ENCODE results near the gene VPS35. TPM values are rescaled to one million over a fixed set of nuclear protein-coding genes. Genes with fewer than 3 reads are reported as not detected.
"Not testable (repeated sequence)": the region's sequence is repeated elsewhere in the genome, so short reads cannot be mapped to it uniquely, and the experiment has no call there.

VPS35 gene
- total RNA-seq, 2 experiments from 2014 or later: 58.8 to 87.2 TPM

- H3K4me3 Mint-ChIP-seq; H3K9me3 Mint-ChIP-seq (ENCODE audit: low read depth); H3K27me3 Mint-ChIP-seq; ATAC-seq; H3K27ac Mint-ChIP-seq; DNase-seq; H3K4me1 Mint-ChIP-seq: not testable (repeated sequence)
- CTCF ChIA-PET: interaction anchor here (0.6 to 1.2 kb wide), 2 partner anchors 225 to 232 kb away, joined by 3 read pairs; no protein-coding TSS in a partner anchor
- H3K36me3 Mint-ChIP-seq: peaks cover 42% of the 10 kb centered on the region
Measured at GRCh38 chr16:46677943-46678342, 11.0 kb downstream of the VPS35 start.

DNA sequence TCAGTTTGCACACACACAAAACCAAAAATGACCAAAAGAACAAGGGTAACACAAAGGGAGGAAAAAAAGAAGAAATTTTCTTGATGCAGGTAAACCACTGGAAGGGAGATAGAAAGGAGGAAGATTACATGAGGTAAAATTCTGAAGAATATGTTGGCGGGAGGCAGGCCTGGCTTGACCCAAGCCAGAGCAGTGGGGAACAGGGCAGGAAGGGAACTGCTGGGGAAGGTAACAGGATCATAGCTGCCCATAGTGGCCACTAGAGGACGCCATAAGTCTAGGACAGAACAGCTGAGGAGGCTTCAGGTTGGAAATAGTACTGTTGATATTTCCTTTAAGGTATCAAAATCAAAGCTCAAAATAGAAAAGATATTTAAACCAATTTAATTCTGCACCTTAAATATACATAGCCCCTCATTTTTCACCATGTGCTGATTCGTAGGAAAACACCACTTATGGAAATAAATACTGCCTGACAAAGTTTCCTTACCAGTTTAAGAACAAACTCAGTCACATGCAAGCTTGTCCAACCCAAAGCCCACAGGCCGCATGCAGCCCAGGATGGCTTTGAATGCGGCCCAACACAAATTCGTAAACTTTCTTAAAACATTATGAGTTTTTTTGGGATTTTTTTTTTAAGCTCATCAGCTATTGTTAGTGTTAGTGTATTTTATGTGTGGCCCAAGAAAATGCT is 15.5 kb downstream of the VPS35 start:
- no peak overlapping the region for H3K4me3 Mint-ChIP-seq
- no peaks in the 10 kb centered on the region for H3K9me3 Mint-ChIP-seq (ENCODE audit: low read depth)
- H3K36me3 Mint-ChIP-seq: peaks cover 44% of the 10 kb centered on the region
- no peaks in the 10 kb centered on the region for H3K27me3 Mint-ChIP-seq
- H3K4me1 Mint-ChIP-seq: no peaks in the 10 kb centered on the region
- no peak overlapping the region for H3K27ac Mint-ChIP-seq
- DNase-seq (peak; percentile 66), ATAC-seq (peak; percentile 97)
- CTCF ChIA-PET: interaction anchor here (0.6 to 3.1 kb wide), 31 partner anchors 10 to 1491 kb away, joined by 3 to 27 read pairs (median 4); partner anchors contain the start of genes GPT2, ORC6 and SHCBP1

DNA sequence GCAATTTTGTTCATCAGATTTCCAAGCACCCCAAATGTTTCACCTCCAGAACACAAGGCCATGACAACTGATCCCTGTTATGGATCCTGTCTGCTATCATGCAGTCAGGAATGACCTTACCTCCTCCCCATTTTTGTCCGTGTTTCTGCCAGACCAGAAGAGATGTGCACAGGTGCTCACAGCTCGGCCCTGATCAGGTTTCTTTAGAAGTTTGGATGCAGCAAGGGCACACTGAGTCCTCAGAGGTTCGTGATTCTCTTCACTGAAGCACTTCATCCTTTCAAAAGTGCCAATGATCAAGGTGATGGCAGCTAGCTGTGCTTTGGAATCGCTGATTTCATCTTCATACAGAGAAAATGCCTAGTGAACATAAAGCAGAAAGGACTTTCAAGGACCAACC is 26.9 kb downstream of the VPS35 start:
- H3K9me3 Mint-ChIP-seq (ENCODE audit: low read depth): no peaks in the 10 kb centered on the region
- no peak for DNase-seq
- peaks cover 17% of the 10 kb centered on the region for H3K4me1 Mint-ChIP-seq
- H3K27ac Mint-ChIP-seq: no peak overlapping the region
- peaks cover 50% of the 10 kb centered on the region for H3K36me3 Mint-ChIP-seq
- no peak for ATAC-seq
- no peak overlapping the region for H3K4me3 Mint-ChIP-seq
- H3K27me3 Mint-ChIP-seq: no peaks in the 10 kb centered on the region
- CTCF ChIA-PET: interaction anchor here (1.8 kb wide), 1 partner anchor 12 kb away, joined by 9 read pairs; no protein-coding TSS in a partner anchor

- peaks cover 42% of the 10 kb centered on the region for H3K36me3 Mint-ChIP-seq
- H3K4me3 Mint-ChIP-seq: no peak overlapping the region
- peak; percentile 85 for ATAC-seq
- CTCF ChIA-PET: interaction anchor here (1.5 to 2.7 kb wide), 3 partner anchors 10 to 271 kb away, joined by 6 to 7 read pairs (median 7); no protein-coding TSS in a partner anchor
- DNase-seq: peak; percentile 61
- no peaks in the 10 kb centered on the region for H3K27me3 Mint-ChIP-seq
- peak overlapping the region; percentile 77 for H3K27ac Mint-ChIP-seq
- H3K9me3 Mint-ChIP-seq (ENCODE audit: low read depth): no peaks in the 10 kb centered on the region
- peaks cover 17% of the 10 kb centered on the region for H3K4me1 Mint-ChIP-seq
Measured at GRCh38 chr16:46658925-46659324, 30.1 kb downstream of the VPS35 start.

GRCh38 chr16:46651305-46651704 is 37.7 kb downstream of the VPS35 start:
- ATAC-seq: no peak
- H3K27me3 Mint-ChIP-seq: no peaks in the 10 kb centered on the region
- DNase-seq: no peak
- CTCF ChIA-PET: no interaction called here
- peaks cover 5% of the 10 kb centered on the region for H3K36me3 Mint-ChIP-seq
- no peaks in the 10 kb centered on the region for H3K4me1 Mint-ChIP-seq
- H3K9me3 Mint-ChIP-seq (ENCODE audit: low read depth): no peaks in the 10 kb centered on the region
- H3K4me3 Mint-ChIP-seq: no peak overlapping the region
- H3K27ac Mint-ChIP-seq: no peak overlapping the region

GRCh38 chr16:46650254-46650623 is 38.7 kb downstream of the VPS35 start:
- ATAC-seq: no peak
- no peak for DNase-seq
- H3K27me3 Mint-ChIP-seq: no peaks in the 10 kb centered on the region
- H3K9me3 Mint-ChIP-seq (ENCODE audit: low read depth): no peaks in the 10 kb centered on the region
- peaks cover 1% of the 10 kb centered on the region for H3K36me3 Mint-ChIP-seq
- H3K4me3 Mint-ChIP-seq: no peak overlapping the region
- H3K4me1 Mint-ChIP-seq: no peaks in the 10 kb centered on the region
- no peak overlapping the region for H3K27ac Mint-ChIP-seq
- CTCF ChIA-PET: no interaction called here

DNA sequence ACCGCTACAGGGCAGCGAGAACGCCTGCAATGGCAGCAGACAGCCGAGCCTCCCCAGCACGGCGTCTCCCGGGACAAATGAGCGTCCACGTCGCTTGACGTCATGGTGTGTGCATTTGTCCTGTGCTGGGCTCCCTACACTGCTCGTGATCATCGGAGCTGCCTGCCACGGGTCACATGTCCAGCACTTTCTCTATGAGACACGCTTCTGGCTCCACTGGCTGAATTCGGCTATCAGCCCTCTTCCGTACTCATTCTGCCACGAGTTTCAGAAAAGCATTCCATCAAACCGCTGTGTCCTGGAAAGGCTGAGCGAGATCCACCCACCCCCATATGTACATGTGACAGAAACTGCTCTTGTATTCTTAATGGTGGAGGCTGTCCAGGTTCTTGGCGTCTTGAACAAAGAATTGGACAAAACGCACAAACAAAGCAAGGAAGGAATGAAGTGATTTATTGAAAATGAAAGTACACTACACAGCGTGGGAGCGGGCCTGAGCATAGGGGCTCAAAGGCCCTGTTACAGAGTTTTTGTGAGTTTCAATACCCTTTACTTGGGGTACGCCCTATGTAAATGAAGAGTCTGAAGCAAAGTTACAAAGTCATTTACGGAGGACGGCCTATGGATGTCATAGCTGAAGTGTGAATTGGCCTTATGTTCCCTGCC is 39.3 kb downstream of the VPS35 start:
- no peak for ATAC-seq
- DNase-seq: no peak
- no peak overlapping the region for H3K4me3 Mint-ChIP-seq
- H3K27ac Mint-ChIP-seq: no peak overlapping the region
- H3K27me3 Mint-ChIP-seq: no peaks in the 10 kb centered on the region
- H3K36me3 Mint-ChIP-seq: peaks cover 1% of the 10 kb centered on the region
- H3K9me3 Mint-ChIP-seq (ENCODE audit: low read depth): no peaks in the 10 kb centered on the region
- no peaks in the 10 kb centered on the region for H3K4me1 Mint-ChIP-seq
- CTCF ChIA-PET: no interaction called here

- no peak overlapping the region for H3K4me3 Mint-ChIP-seq
- peaks cover 2% of the 10 kb centered on the region for H3K9me3 Mint-ChIP-seq (ENCODE audit: low read depth)
- DNase-seq (no peak), ATAC-seq (no peak)
- CTCF ChIA-PET: interaction anchor here (1.2 kb wide), 1 partner anchor 25 kb away, joined by 4 read pairs; no protein-coding TSS in a partner anchor
- peaks cover 3% of the 10 kb centered on the region for H3K36me3 Mint-ChIP-seq
- H3K27me3 Mint-ChIP-seq: peaks cover 4% of the 10 kb centered on the region
- no peak overlapping the region for H3K27ac Mint-ChIP-seq
- no peaks in the 10 kb centered on the region for H3K4me1 Mint-ChIP-seq
Measured at GRCh38 chr16:46648656-46649055, 40.3 kb downstream of the VPS35 start.

- no peak for ATAC-seq
- Mint-ChIP-seq H3K4me1 (no peaks in the 10 kb centered on the region), H3K27ac (no peak overlapping the region), H3K27me3 (peaks cover 4% of the 10 kb centered on the region), H3K36me3 (peaks cover 9% of the 10 kb centered on the region), H3K4me3 (no peak overlapping the region), H3K9me3 (ENCODE audit: low read depth) (peaks cover 6% of the 10 kb centered on the region)
- no peak for DNase-seq
- CTCF ChIA-PET: no interaction called here
Measured at GRCh38 chr16:46638947-46639925, 49.7 kb downstream of the VPS35 start.

- no peaks in the 10 kb centered on the region for H3K27me3 Mint-ChIP-seq
- peak overlapping the region; percentile 17 for H3K27ac Mint-ChIP-seq
- H3K9me3 Mint-ChIP-seq (ENCODE audit: low read depth): no peaks in the 10 kb centered on the region
- H3K36me3 Mint-ChIP-seq: no peaks in the 10 kb centered on the region
- CTCF ChIA-PET: no interaction called here
- H3K4me3 Mint-ChIP-seq: peak overlapping the region; percentile 3
- ATAC-seq (peak; percentile 59), DNase-seq (peak; percentile 41)
- peaks cover 1% of the 10 kb centered on the region for H3K4me1 Mint-ChIP-seq
Measured at GRCh38 chr16:46632778-46633733, 55.9 kb downstream of the VPS35 start.

DNA sequence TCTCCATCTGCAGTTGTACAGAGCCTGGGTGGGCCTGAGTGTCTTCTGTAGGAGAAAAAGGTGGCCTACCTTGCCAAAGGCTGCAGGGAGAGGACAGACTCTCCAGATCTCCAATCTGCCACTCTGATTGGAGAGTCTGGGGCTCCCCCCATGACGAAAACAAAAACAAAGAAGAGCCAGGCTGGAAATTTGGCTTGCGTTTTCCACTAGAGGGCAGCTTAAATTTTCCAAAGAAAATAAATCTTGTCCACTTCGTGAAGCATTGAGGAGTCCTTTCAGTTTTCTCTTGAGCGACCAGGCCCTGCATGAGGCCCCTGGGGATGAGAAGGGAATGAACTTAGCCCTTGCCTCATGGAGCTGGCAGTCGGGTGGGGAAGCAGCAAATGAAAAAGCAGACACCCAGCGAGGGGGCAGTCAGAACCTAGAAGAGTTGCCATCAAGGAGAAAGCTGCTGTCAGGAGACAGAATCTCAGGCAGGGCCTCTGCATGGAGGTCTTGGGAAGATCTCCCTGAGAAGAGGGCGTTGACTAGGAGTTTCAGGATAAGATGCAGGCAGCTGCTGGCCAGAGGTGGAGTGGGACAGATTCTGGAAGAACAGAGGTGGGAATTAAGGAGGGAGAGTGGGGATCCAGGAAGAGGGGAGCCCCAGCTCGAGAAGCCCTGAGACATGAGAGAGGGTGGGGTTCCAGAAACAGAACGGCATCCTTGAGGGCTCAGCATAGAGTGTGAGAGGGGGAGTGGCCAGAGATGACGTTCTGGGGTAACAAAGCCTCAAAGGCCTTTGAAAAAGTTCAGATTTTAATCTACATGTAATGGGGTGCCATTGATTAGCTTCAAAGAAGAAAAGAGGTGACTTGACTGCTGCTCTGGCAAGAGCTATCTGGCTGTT is 59.4 kb downstream of the VPS35 start:
- H3K27me3 Mint-ChIP-seq: no peaks in the 10 kb centered on the region
- no peak overlapping the region for H3K27ac Mint-ChIP-seq
- H3K9me3 Mint-ChIP-seq (ENCODE audit: low read depth): no peaks in the 10 kb centered on the region
- no peaks in the 10 kb centered on the region for H3K36me3 Mint-ChIP-seq
- ATAC-seq (no peak), DNase-seq (no peak)
- peaks cover 1% of the 10 kb centered on the region for H3K4me1 Mint-ChIP-seq
- CTCF ChIA-PET: no interaction called here
- H3K4me3 Mint-ChIP-seq: no peak overlapping the region

GRCh38 chr16:46627746-46628145 is 61.2 kb downstream of the VPS35 start:
- no peak overlapping the region for H3K4me3 Mint-ChIP-seq
- no peaks in the 10 kb centered on the region for H3K9me3 Mint-ChIP-seq (ENCODE audit: low read depth)
- CTCF ChIA-PET: no interaction called here
- no peak overlapping the region for H3K27ac Mint-ChIP-seq
- no peaks in the 10 kb centered on the region for H3K27me3 Mint-ChIP-seq
- DNase-seq (no peak), ATAC-seq (no peak)
- H3K4me1 Mint-ChIP-seq: peaks cover 1% of the 10 kb centered on the region
- no peaks in the 10 kb centered on the region for H3K36me3 Mint-ChIP-seq

Measured in activated CD8-positive, alpha-beta memory T cell treated with anti-CD3 and anti-CD28 coated beads, Interleukin-2, amount 10 ng/mL, durations not matched to agents 7 days and 5 days (primary cell).